K562 (cell line): ENCODE data around the gene FAM222A. TPM values are rescaled to one million over a fixed set of nuclear protein-coding genes. Genes with fewer than 3 reads are reported as not detected.

Source experiments
- ATAC-seq: fragments of 200-7000 bp; cut with Tn5 transposase; 3 replicates; pipeline ENCODE4 v1.9.1; 2020; ENCODE audit warnings: moderate library complexity
- BruUV-seq: library from RNA; stranded (reverse); fragments of 400-500 nt; replicated peaks from 2 replicates; lab custom pipeline; 2021; lab: Mats Ljungman, UMichigan
- CTCF ChIA-PET: fragments of 300-600 bp; formaldehyde crosslinking; extraction: SDS; loops from one replicate; lab custom pipeline; 2021; ENCODE audit warnings: low intra/inter-chr PET ratio; lab: Yijun Ruan, JAX
- POLR2A ChIA-PET: fragments of 300-600, 350-650 bp; sonication (Branson Sonifier 250); formaldehyde crosslinking; extraction: SDS; loops from one replicate; lab custom pipeline; 2021; ENCODE audit warnings: antibody characterized with exemption, inconsistent platforms; lab: Yijun Ruan, JAX
- DNase-seq, 4 experiments: peaks; one replicate each; pipeline versions ENCODE4 v3.0.0 to v3.0.0-alpha.2; 2011 to 2018; ENCODE audit warnings: low spot score in 3 of 4, mixed read lengths in 3 of 4; ENCODE audit errors: extremely low read depth in 1 of 4
- FAIRE-seq: peaks from 2 replicates; lab custom pipeline; 2011; peaks lifted over from hg19 to GRCh38; lab: Jason Lieb, UNC
- H2AFZ ChIP-seq: 2 replicates; pipeline ENCODE4 v1.6.0; 2011; ENCODE audit warnings: low read depth, low read length, control low read depth, inconsistent platforms
- H3K27ac ChIP-seq: fragments of 200-600 bp; 3 replicates; pipeline ENCODE4 v1.8.0; 2011; ENCODE audit warnings: low read depth, mild to moderate bottlenecking, control low read depth, inconsistent platforms, low read length, moderate library complexity, mixed read lengths; ENCODE audit errors: extremely low read depth
- H3K27me3 ChIP-seq, 2 experiments: fragments of 300-600 bp in 1 of 2; 2 replicates in 1 of 2; 3 replicates in 1 of 2; pipeline versions ENCODE4 v1.6.0 to v1.8.0; 2011; ENCODE audit warnings: inconsistent platforms in 2 of 2, low read length in 2 of 2, mild to moderate bottlenecking in 1 of 2, mixed read lengths in 1 of 2, moderate library complexity in 1 of 2; ENCODE audit not compliant: control insufficient read depth in 2 of 2, insufficient read depth in 2 of 2
- H3K36me3 ChIP-seq: fragments of 300-600 bp; 3 replicates; pipeline ENCODE4 v1.8.0; 2011; ENCODE audit warnings: mild to moderate bottlenecking, low read length, inconsistent platforms; ENCODE audit not compliant: control insufficient read depth, insufficient read depth
- H3K4me1 ChIP-seq, 2 experiments: fragments of 200-600 bp in 1 of 2; replicated peaks in 1 of 2; 2 replicates in 1 of 2; 3 replicates in 1 of 2; pipeline versions ENCODE4 v1.5.1 to v1.8.0; 2011; ENCODE audit warnings: inconsistent platforms in 2 of 2, low read length in 2 of 2, mild to moderate bottlenecking in 1 of 2, mixed read lengths in 1 of 2, moderate library complexity in 1 of 2; ENCODE audit not compliant: control insufficient read depth in 2 of 2, insufficient read depth in 2 of 2
- H3K4me2 ChIP-seq: 2 replicates; pipeline ENCODE4 v1.6.1; 2011; ENCODE audit warnings: low read length, control low read depth, inconsistent platforms, mixed read lengths; ENCODE audit not compliant: insufficient read depth
- H3K4me3 ChIP-seq: fragments of 200-600 bp; sonication (generic), shearing (Covaris generic); 2 replicates; pipeline ENCODE4 v1.5.1; 2016; ENCODE audit warnings: control low read depth, inconsistent platforms
- H3K79me2 ChIP-seq: fragments of 200-600 bp; 3 replicates; pipeline ENCODE4 v1.8.0; 2011; ENCODE audit warnings: low read length, inconsistent platforms; ENCODE audit not compliant: control insufficient read depth, insufficient read depth
- H3K9ac ChIP-seq, 2 experiments: 2 replicates each; pipeline versions ENCODE4 v1.6.0 to v1.6.1; 2011; ENCODE audit warnings: low read depth in 2 of 2, low read length in 2 of 2, control low read depth in 1 of 2, inconsistent platforms in 1 of 2, mild to moderate bottlenecking in 1 of 2, mixed read lengths in 1 of 2; ENCODE audit not compliant: insufficient read depth in 1 of 2
- H3K9me1 ChIP-seq: one replicate; pipeline ENCODE4 v1.6.0; 2011; ENCODE audit warnings: inconsistent platforms, mild to moderate bottlenecking, low read length, moderate library complexity; ENCODE audit not compliant: control insufficient read depth, insufficient read depth
- H3K9me3 ChIP-seq: replicated peaks from 2 replicates; pipeline ENCODE4 v1.5.1; 2011; ENCODE audit warnings: low read depth, low read length, inconsistent platforms; ENCODE audit not compliant: control insufficient read depth, insufficient read depth
- H4K20me1 ChIP-seq: replicated peaks from 2 replicates; pipeline ENCODE4 v1.6.1; 2011; ENCODE audit warnings: low read length, inconsistent platforms, mixed read lengths; ENCODE audit not compliant: control insufficient read depth, insufficient read depth
- BRCA1 ChIP-seq, 2 experiments: fragments of 450-650 bp in 1 of 2; sonication (generic) in 1 of 2; formaldehyde crosslinking in 1 of 2; IDR thresholded peaks; 2 replicates each; pipeline versions ENCODE4 v1.5.0 to v1.6.1; 2017 to 2020; ENCODE audit warnings: mild to moderate bottlenecking in 1 of 2, missing genetic modification reagents in 1 of 2
- CREM ChIP-seq: IDR thresholded peaks from 2 replicates; pipeline ENCODE4 v1.6.1; 2014; ENCODE audit warnings: antibody characterized with exemption, low read depth
- DDX20 ChIP-seq: fragments of 450-650 bp; IDR thresholded peaks from 2 replicates; pipeline ENCODE4 v1.6.1; 2016; ENCODE audit warnings: missing genetic modification characterization, low read depth, mild to moderate bottlenecking, missing compliant biosample characterization, moderate library complexity
- DPF2 ChIP-seq: fragments of 450-650 bp; IDR thresholded peaks from 2 replicates; pipeline ENCODE4 v1.6.1; 2016
- ETV6 ChIP-seq, 3 experiments: fragments of 150-350 bp in 1 of 3; sonication (generic) in 1 of 3; formaldehyde crosslinking in 1 of 3; IDR thresholded peaks; 2 replicates each; pipeline versions ENCODE4 v1.6.1 to v1.8.0; 2014 to 2022; ENCODE audit warnings: borderline replicate concordance in 2 of 3, low read depth in 2 of 3, antibody characterized with exemption in 1 of 3, low read length in 1 of 3, mild to moderate bottlenecking in 1 of 3, missing genetic modification reagents in 1 of 3
- HEY1 ChIP-seq: fragments of 250-450 bp; sonication (Bioruptor Pico); IDR thresholded peaks from 2 replicates; pipeline ENCODE4 v1.5.0; 2020; ENCODE audit warnings: mild to moderate bottlenecking, moderate library complexity, borderline replicate concordance
- HOXB6 ChIP-seq: fragments of 250-450 bp; sonication (Bioruptor Pico); IDR thresholded peaks from 2 replicates; pipeline ENCODE4 v1.5.1; 2022; ENCODE audit warnings: mild to moderate bottlenecking, borderline replicate concordance
- NBN ChIP-seq: fragments of 450-650 bp; IDR thresholded peaks from 2 replicates; pipeline ENCODE4 v1.6.1; 2016; ENCODE audit warnings: low read depth, mild to moderate bottlenecking
- NR2C2 ChIP-seq, 2 experiments: fragments of 200-800 bp in 1 of 2; sonication (Bioruptor generic) in 1 of 2; sonication (generic) in 1 of 2; formaldehyde crosslinking in 1 of 2; IDR thresholded peaks; 2 replicates each; pipeline versions ENCODE4 v1.6.1 to v1.8.0; 2016 to 2022; ENCODE audit warnings: mild to moderate bottlenecking in 1 of 2, missing compliant biosample characterization in 1 of 2, missing genetic modification characterization in 1 of 2, missing genetic modification reagents in 1 of 2
- PHF21A ChIP-seq: fragments of 450-650 bp; IDR thresholded peaks from 2 replicates; pipeline ENCODE4 v1.6.1; 2017; ENCODE audit warnings: low read depth, borderline replicate concordance
- ZFX ChIP-seq: sonication (generic); formaldehyde crosslinking; IDR thresholded peaks from 2 replicates; pipeline ENCODE4 v1.8.0; 2022; ENCODE audit warnings: mild to moderate bottlenecking, missing genetic modification reagents, moderate library complexity
- ZNF23 ChIP-seq: fragments of 250-450 bp; sonication (Bioruptor Pico); IDR thresholded peaks from 2 replicates; pipeline ENCODE4 v1.4.0; 2020; ENCODE audit warnings: mild to moderate bottlenecking
- ZNF282 ChIP-seq: sonication (generic); formaldehyde crosslinking; IDR thresholded peaks from 2 replicates; pipeline ENCODE4 v1.8.1; 2023; ENCODE audit warnings: missing genetic modification reagents
- ZNF507 ChIP-seq: conservative IDR thresholded peaks from 2 replicates; pipeline ENCODE4 v1.6.1; 2017; ENCODE audit warnings: missing genetic modification characterization, missing compliant biosample characterization
- ZNF644 ChIP-seq: fragments of 200-800 bp; sonication (Bioruptor generic); IDR thresholded peaks from 2 replicates; pipeline ENCODE4 v1.6.1; 2016; ENCODE audit warnings: low read depth, missing genetic modification characterization, missing compliant biosample characterization
- ZZZ3 ChIP-seq: fragments of 450-650 bp; IDR thresholded peaks from 2 replicates; pipeline ENCODE4 v1.6.1; 2016; ENCODE audit warnings: antibody characterized with exemption, mild to moderate bottlenecking, moderate library complexity
- WGBS: fragments of 100-300 bp; shearing (Covaris generic); methylation state at CpG from one replicate; pipeline ENCODE4 v1.1.6; 2016; ENCODE audit warnings: low coverage, mixed read lengths; ENCODE audit not compliant: insufficient coverage; ENCODE audit errors: missing lambda C conversion rate; 5-methylcytosine and 5-hydroxymethylcytosine counted together
- in situ Hi-C: fragments of 300-500 bp; cut with MboI; formaldehyde crosslinking; loops from 4 replicates; pipeline ENCODE4 v1.15.0; 2018; ENCODE audit warnings: inconsistent platforms, mixed read lengths
- intact Hi-C: fragments of 100-400 bp; cut with micrococcal nuclease; formaldehyde crosslinking; loops from 2 replicates; pipeline ENCODE4 v1.14.2; 2022
- polyA plus RNA-seq, 8 experiments: library from polyadenylated mRNA; depleted of rRNA in 4 of 8; stranded (reverse) in 5 of 8; unstranded in 3 of 8; fragments of >200 nt; fragmentation: Nextera tagmentation in 2 of 8; fragmentation: Illumina TruSeq in 1 of 8; extraction: Ambion mirVana in 2 of 8; extraction: Trizol in 1 of 8; gene quantifications; 2 replicates each; pipeline versions ENCODE4 v1.2.1 to v1.2.3, GENCODE V29; 2011 to 2014; ENCODE audit warnings: inconsistent platforms in 1 of 8, missing spikeins in 1 of 8
- total RNA-seq, 7 experiments: library from RNA; depleted of rRNA in 6 of 7; stranded (reverse); fragments of >200 nt in 6 of 7; fragmentation: Illumina TruSeq in 2 of 7; extraction: Trizol in 2 of 7; gene quantifications; 2 replicates each; pipeline versions ENCODE4 v1.2.1 to v1.2.3, GENCODE V29; 2011 to 2021; ENCODE audit warnings: low replicate concordance in 1 of 7

The FAM222A gene
- total and polyA plus RNA-seq, 9 of the 15 experiments (the other 6 are each of a cell fraction or from before 2014, with no cell fraction given), result 0.03 to 0.36 (median 0.12) TPM; not detected in 1

DNA sequence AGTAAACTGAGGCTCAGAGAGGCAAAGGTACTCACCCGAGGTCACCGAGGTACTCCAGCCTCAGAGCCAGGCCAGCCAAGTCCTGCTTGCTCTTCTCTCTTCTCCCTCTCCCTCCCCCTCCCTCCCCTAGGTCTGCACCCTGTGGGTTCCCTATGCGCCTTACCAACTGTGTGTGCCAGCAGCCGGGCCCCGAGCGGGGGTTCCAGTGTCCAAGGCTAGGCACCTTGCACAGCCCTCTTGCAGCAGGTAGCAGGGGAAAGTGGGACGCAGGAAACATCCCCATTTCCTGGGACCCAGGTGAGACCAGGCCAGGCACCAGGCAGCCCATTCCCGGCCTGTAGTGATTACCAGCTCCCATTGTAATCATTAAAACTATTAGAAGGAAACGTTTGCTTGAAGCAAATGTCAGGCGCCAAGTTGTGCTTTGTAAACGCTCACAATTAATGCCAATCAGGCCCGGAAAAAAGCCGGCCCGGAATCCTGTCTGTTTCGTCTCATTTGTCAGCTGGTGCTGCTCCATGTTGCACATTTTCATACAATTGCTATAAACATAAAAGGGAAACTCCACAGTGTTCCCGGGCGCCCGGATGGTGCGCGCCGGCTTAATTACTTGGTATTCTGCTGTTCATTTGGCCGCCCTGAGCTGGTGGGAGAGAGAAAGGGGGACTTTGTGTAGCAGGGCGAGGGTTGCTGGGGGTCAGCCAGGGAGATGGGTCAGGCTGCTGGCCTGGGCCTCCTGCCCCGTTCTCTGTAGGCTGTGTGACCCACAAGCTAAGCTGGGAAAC is 11.9 kb downstream of the FAM222A start:
- BruUV-seq, result no TSS peak
- no peak overlapping the region for H3K9ac ChIP-seq
- POLR2A ChIA-PET, result interaction anchor here (0.6 to 0.8 kb wide), 4 partner anchors 9 to 890 kb away, joined by 3 to 5 read pairs (median 3); no protein-coding TSS in a partner anchor
- intact Hi-C loops, result no loop called here
- in situ Hi-C loops, result no loop called here
- H3K4me3 ChIP-seq, result no peak overlapping the region
- no peak overlapping the region for H3K4me2 ChIP-seq
- WGBS, result 25% methylated on average over 20 of the region's 24 CpGs
- peaks cover 23 to 70% of the 10 kb centered on the region in 2 experiments for H3K27me3 ChIP-seq
- ATAC-seq, result no peak
- TF ChIP-seq HOXB6 (CRISPR knock-in tag) (no peak), ZNF644 (tag) (no peak), CREM (no peak)
- CTCF ChIA-PET, result no interaction called here
- no peaks in the 10 kb centered on the region for H3K79me2 ChIP-seq
- H4K20me1 ChIP-seq, result peaks cover 27% of the 10 kb centered on the region
- no peak for DNase-seq
- H3K9me1 ChIP-seq, result no peaks in the 10 kb centered on the region
- H3K4me1 ChIP-seq, result peaks cover 0 to 3% of the 10 kb centered on the region in 2 experiments; a peak in 1 of 5 replicates
- FAIRE-seq, result no peak
- H2AFZ ChIP-seq, result no peak overlapping the region
- H3K36me3 ChIP-seq, result no peaks in the 10 kb centered on the region
- H3K27ac ChIP-seq, result no peak overlapping the region
- no peaks in the 10 kb centered on the region for H3K9me3 ChIP-seq

DNA sequence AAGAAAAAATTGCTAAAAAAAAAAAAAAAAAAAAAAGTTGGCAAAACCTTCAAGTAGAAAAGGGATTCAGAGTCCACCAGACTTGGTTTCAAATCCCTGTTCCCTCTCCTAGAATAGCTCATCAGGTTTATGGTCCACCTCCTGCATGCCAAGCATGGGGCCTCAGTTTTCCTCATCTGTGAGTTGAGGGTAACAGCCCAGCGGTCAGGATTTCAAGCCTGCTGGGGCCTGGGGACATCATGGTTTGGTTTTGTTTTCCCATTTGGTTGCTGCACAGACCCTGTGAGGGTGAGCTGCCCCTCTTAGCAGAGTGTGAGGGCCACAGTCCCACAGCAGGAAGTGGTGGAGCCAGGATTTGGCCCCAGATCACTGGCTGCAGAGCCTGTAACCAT is 12.5 kb downstream of the FAM222A start:
- Histone ChIP-seq H2AFZ (no peak overlapping the region), H3K4me2 (no peak overlapping the region), H3K4me1 (peaks cover 0 to 3% of the 10 kb centered on the region in 2 experiments; a peak in 1 of 5 replicates), H4K20me1 (peaks cover 30% of the 10 kb centered on the region), H3K9me3 (no peaks in the 10 kb centered on the region), H3K4me3 (no peak overlapping the region), H3K36me3 (no peaks in the 10 kb centered on the region), H3K9me1 (no peaks in the 10 kb centered on the region), H3K27ac (no peak overlapping the region), H3K27me3 (peaks cover 23 to 76% of the 10 kb centered on the region in 2 experiments), H3K9ac (no peak overlapping the region), H3K79me2 (no peaks in the 10 kb centered on the region)
- BruUV-seq, result no TSS peak
- FAIRE-seq, result no peak
- intact Hi-C loops (no loop called here), in situ Hi-C loops (no loop called here)
- ChIA-PET CTCF (no interaction called here), POLR2A (interaction anchor here (0.6 to 0.8 kb wide), 4 partner anchors 10 to 889 kb away, joined by 3 to 5 read pairs (median 3); no protein-coding TSS in a partner anchor)
- DNase-seq, result no peak
- 8% methylated on average over 1 of the region's 1 CpG for WGBS
- no peak for ATAC-seq
- TF ChIP-seq ZNF507 (tag), result no peak
- no peak for TF ChIP-seq ZZZ3
- TF ChIP-seq NR2C2 (CRISPR knock-in tag; IDR thresholded peaks at IDR 0.05), result no peak
- no peak for TF ChIP-seq NR2C2 (tag; IDR thresholded peaks at IDR 0.05)
- no peak for TF ChIP-seq ZFX
- no peak for TF ChIP-seq ETV6 (IDR thresholded peaks at IDR 0.05; ENCODE audit: borderline replicate concordance in 1 of 2, low read depth in 2 of 2, low read length in 1 of 2)
- no peak for TF ChIP-seq ETV6 (CRISPR knock-in tag; IDR thresholded peaks at IDR 0.05; ENCODE audit: borderline replicate concordance)
- TF ChIP-seq BRCA1 (IDR thresholded peaks at IDR 0.05), result no peak
- TF ChIP-seq BRCA1 (CRISPR knock-in tag; IDR thresholded peaks at IDR 0.05), result no peak
- TF ChIP-seq NBN, result no peak
- no peak for TF ChIP-seq DPF2
- TF ChIP-seq ZNF282 (CRISPR knock-in tag), result no peak
- no peak for TF ChIP-seq DDX20 (tag)
- TF ChIP-seq PHF21A, result no peak
- TF ChIP-seq ZNF23, result no peak
- no peak for TF ChIP-seq HEY1
